HUES48 (cell line): ENCODE results near the gene NAGPA.

Source experiments
- H3K27ac ChIP-seq: one replicate; pipeline ENCODE4 v1.7.0; 2013; ENCODE audit warnings: low read depth, low read length, inconsistent platforms
- H3K27me3 ChIP-seq: 2 replicates; pipeline ENCODE4 v1.6.1; 2013; ENCODE audit warnings: mild to moderate bottlenecking, low read length; ENCODE audit not compliant: control insufficient read depth, insufficient read depth
- H3K36me3 ChIP-seq: 2 replicates; pipeline ENCODE4 v1.6.1; 2013; ENCODE audit warnings: low read length; ENCODE audit not compliant: control insufficient read depth, insufficient read depth
- H3K4me1 ChIP-seq: 2 replicates; pipeline ENCODE4 v1.6.1; 2013; ENCODE audit warnings: mild to moderate bottlenecking, low read length; ENCODE audit not compliant: control insufficient read depth, insufficient read depth
- H3K4me3 ChIP-seq: 2 replicates; pipeline ENCODE4 v1.5.1; 2013; ENCODE audit warnings: mild to moderate bottlenecking, low read depth, low read length
- H3K9ac ChIP-seq: 2 replicates; pipeline ENCODE4 v1.6.1; 2013; ENCODE audit warnings: mild to moderate bottlenecking, low read depth, low read length, moderate library complexity
- H3K9me3 ChIP-seq: 2 replicates; pipeline ENCODE4 v1.6.1; 2013; ENCODE audit warnings: low read length; ENCODE audit not compliant: control insufficient read depth, insufficient read depth

NAGPA gene

GRCh38 chr16:5041600-5042133 is 7.9 kb upstream of the NAGPA start:
- no peaks in the 10 kb centered on the region for H3K27me3 ChIP-seq
- no peak overlapping the region for H3K4me3 ChIP-seq
- H3K4me1 ChIP-seq, result peaks cover 11% of the 10 kb centered on the region
- no peaks in the 10 kb centered on the region for H3K36me3 ChIP-seq
- no peaks in the 10 kb centered on the region for H3K9me3 ChIP-seq
- no peak overlapping the region for H3K27ac ChIP-seq
- no peak overlapping the region for H3K9ac ChIP-seq

- H3K4me3 ChIP-seq, result no peak overlapping the region
- no peaks in the 10 kb centered on the region for H3K36me3 ChIP-seq
- H3K4me1 ChIP-seq, result peaks cover 20% of the 10 kb centered on the region
- H3K9me3 ChIP-seq, result no peaks in the 10 kb centered on the region
- H3K27me3 ChIP-seq, result no peaks in the 10 kb centered on the region
- H3K27ac ChIP-seq, result no peak overlapping the region
- H3K9ac ChIP-seq, result no peak overlapping the region
These were observed 6.7 kb upstream of the NAGPA start for GRCh38 chr16:5040451-5040850.

DNA sequence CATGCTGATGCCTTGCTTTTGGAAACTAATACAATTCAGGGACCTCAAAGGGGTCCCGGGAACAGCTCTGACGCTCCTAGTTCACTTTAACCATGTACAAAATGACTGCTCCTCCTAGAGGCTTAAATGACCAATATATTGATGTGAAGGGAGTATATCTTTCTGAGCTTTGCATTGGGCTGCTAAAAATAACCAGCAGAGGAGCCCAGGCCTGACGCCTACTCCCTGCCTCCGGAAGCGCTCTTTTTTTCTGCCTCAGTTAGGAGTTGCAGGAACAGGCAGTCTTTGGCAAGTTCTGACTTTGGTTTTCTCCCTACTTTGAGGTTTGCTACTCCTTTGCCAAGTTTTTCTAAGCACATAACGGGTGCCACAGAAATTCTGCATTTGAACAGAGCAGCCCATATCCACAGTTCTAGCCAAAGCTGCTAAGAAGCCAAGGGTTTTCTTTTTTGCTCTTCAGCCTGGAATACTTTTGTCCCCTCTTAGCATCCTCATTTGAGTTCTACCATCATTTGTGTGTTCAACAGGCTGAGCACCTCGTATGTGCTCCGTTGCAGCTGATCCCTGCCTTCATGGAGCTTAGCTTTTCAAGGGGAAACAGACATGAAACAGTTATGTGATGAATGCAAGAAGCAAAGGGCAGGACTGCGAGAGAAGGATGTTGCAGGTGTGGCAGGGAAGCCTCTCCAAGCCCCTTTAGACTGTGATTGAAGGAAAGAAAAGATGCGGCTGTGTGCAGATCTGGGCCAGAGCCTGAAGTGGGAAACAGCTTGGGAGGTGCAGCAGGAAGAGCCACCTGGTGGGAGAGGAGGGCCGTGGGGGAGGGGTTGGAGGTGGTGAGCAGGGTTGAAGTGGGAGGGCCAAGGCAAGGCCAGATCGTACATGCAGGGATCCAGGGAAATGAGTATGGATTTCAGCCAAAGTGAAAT is 2.8 kb upstream of the NAGPA start:
- H3K27me3 ChIP-seq, result peaks cover 7% of the 10 kb centered on the region
- H3K4me1 ChIP-seq, result peaks cover 20% of the 10 kb centered on the region
- peak overlapping the region; percentile 83 for H3K27ac ChIP-seq
- H3K9me3 ChIP-seq, result no peaks in the 10 kb centered on the region
- H3K9ac ChIP-seq, result no peak overlapping the region
- H3K36me3 ChIP-seq, result no peaks in the 10 kb centered on the region
- H3K4me3 ChIP-seq, result no peak overlapping the region

- Histone ChIP-seq H3K9ac (no peak overlapping the region), H3K4me3 (no peak overlapping the region), H3K4me1 (peaks cover 20% of the 10 kb centered on the region), H3K36me3 (no peaks in the 10 kb centered on the region), H3K27ac (peak overlapping the region; percentile 83), H3K27me3 (peaks cover 7% of the 10 kb centered on the region), H3K9me3 (no peaks in the 10 kb centered on the region)
These were observed 2.1 kb upstream of the NAGPA start for GRCh38 chr16:5035909-5036227.

- peak overlapping the region; percentile 49 for H3K27ac ChIP-seq
- H3K27me3 ChIP-seq, result peaks cover 7% of the 10 kb centered on the region
- H3K9me3 ChIP-seq, result no peaks in the 10 kb centered on the region
- H3K4me3 ChIP-seq, result peak overlapping the region; percentile 87
- peaks cover 20% of the 10 kb centered on the region for H3K4me1 ChIP-seq
- peak overlapping the region; percentile 49 for H3K9ac ChIP-seq
- H3K36me3 ChIP-seq, result 0 out of 2 replicates have a peak, but pooled peaks cover 3% of the 10 kb centered on the region
These were observed 410 bp upstream of the NAGPA start for GRCh38 chr16:5034167-5034523.

DNA sequence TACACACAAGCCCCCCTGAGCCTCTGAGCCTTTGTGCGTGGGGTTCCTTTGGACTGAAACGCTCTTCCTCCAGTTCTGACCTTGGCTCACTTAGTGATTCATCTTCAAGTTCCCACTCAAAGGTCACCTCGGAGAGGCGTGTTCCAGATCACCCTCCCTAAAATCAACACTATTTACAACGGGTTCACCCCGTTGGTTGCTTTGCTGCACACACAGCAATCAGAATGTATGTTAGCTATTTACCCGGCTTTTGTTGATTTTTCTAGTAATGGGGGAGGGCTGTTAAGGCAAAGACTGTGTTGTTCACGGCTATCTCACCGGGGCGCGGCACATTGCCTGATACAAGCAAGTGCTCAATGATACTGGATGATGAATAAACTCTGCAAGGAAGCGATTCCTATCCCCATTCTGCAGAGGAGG is 977 bp downstream of the NAGPA start:
- H3K9ac ChIP-seq, result peak overlapping the region; percentile 74; the same call in 1 of the 2 replicates
- H3K9me3 ChIP-seq, result no peaks in the 10 kb centered on the region
- H3K27ac ChIP-seq, result no peak overlapping the region
- peak overlapping the region; percentile 87 for H3K4me3 ChIP-seq
- H3K36me3 ChIP-seq, result 0 out of 2 replicates have a peak, but pooled peaks cover 3% of the 10 kb centered on the region
- peaks cover 20% of the 10 kb centered on the region for H3K4me1 ChIP-seq
- H3K27me3 ChIP-seq, result peaks cover 7% of the 10 kb centered on the region

GRCh38 chr16:5031601-5032000 is 2.1 kb downstream of the NAGPA start:
- Histone ChIP-seq H3K27me3 (peaks cover 7% of the 10 kb centered on the region), H3K4me1 (peaks cover 13% of the 10 kb centered on the region), H3K4me3 (no peak overlapping the region), H3K36me3 (0 out of 2 replicates have a peak, but pooled peaks cover 6% of the 10 kb centered on the region), H3K9me3 (no peaks in the 10 kb centered on the region), H3K9ac (no peak overlapping the region), H3K27ac (no peak overlapping the region)

- Histone ChIP-seq H3K36me3 (0 out of 2 replicates have a peak, but pooled peaks cover 6% of the 10 kb centered on the region), H3K9me3 (no peaks in the 10 kb centered on the region), H3K27me3 (peaks cover 7% of the 10 kb centered on the region), H3K9ac (no peak overlapping the region), H3K4me1 (peaks cover 4% of the 10 kb centered on the region), H3K4me3 (no peak overlapping the region), H3K27ac (no peak overlapping the region)
These were observed 3.4 kb downstream of the NAGPA start for GRCh38 chr16:5030251-5030870.

- Histone ChIP-seq H3K27me3 (peaks cover 7% of the 10 kb centered on the region), H3K4me1 (peaks cover 4% of the 10 kb centered on the region), H3K9ac (no peak overlapping the region), H3K4me3 (no peak overlapping the region), H3K27ac (no peak overlapping the region), H3K36me3 (0 out of 2 replicates have a peak, but pooled peaks cover 6% of the 10 kb centered on the region), H3K9me3 (no peaks in the 10 kb centered on the region)
These were observed 4.7 kb downstream of the NAGPA start for GRCh38 chr16:5028950-5029475.

- Histone ChIP-seq H3K9ac (no peak overlapping the region), H3K4me3 (no peak overlapping the region), H3K36me3 (0 out of 2 replicates have a peak, but pooled peaks cover 6% of the 10 kb centered on the region), H3K27ac (no peak overlapping the region), H3K4me1 (peaks cover under 1% of the 10 kb centered on the region; the same call in 1 of the 2 replicates), H3K9me3 (no peaks in the 10 kb centered on the region), H3K27me3 (peaks cover 2% of the 10 kb centered on the region)
These were observed 6.0 kb downstream of the NAGPA start for GRCh38 chr16:5027575-5028235.
